ENCODE measurements around the gene EPC2.
A peak's percentile ranks its signal among the peaks of the same experiment; 100 is the strongest.
"Not testable (repeated sequence)": the region's sequence is repeated elsewhere in the genome, so short reads cannot be mapped to it uniquely, and the experiment has no call there.

The EPC2 gene

DNA sequence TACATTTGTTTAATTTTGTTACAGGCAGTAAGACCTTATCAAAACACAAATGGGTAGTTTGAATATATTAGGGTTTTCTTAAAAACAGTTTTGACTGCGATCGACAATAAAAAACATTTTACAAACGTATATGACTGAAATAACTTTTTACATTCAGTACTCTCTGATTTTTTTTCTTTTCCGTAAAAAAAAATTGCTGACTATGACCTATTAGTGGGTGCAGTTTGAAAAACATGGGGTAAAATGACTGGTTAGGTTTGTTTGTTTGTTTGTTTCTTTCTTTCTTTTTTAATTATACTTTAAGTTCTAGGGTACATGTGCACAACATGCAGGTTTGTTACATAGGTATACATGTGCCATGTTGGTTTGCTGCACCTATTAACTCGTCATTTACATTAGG, 36.9 kb downstream of the EPC2 start:
- Mint-ChIP-seq H3K27ac (no peak overlapping the region), H3K9me3 (no peaks in the 10 kb centered on the region), H3K27me3 (no peaks in the 10 kb centered on the region), H3K4me3 (no peak overlapping the region), H3K36me3 (peaks cover 4% of the 10 kb centered on the region), H3K4me1 (peaks cover 81% of the 10 kb centered on the region)

DNA sequence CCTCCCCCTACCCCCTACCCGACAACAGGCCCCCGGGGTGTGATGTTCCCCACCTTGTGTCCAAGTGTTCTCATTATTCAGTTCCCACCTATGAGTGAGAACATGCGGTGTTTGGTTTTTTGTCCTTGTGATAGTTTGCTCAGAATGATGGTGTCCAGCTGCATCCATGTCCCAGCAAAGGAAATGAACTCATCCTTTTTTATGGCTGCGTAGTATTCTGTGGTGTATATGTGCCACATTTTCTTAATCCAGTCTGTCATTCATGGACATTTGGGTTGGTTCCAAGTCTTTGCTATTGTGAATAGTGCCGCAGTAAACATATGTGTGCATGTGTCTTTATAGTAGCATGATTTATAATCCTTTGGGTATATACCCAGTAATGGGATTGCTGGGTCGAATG, 37.3 kb downstream of the EPC2 start:
- H3K27me3 Mint-ChIP-seq, H3K27ac Mint-ChIP-seq, H3K9me3 Mint-ChIP-seq, H3K36me3 Mint-ChIP-seq, H3K4me3 Mint-ChIP-seq: not testable (repeated sequence)
- H3K4me1 Mint-ChIP-seq = peaks cover 81% of the 10 kb centered on the region

- Mint-ChIP-seq H3K4me1 (peaks cover 86% of the 10 kb centered on the region), H3K36me3 (peaks cover 8% of the 10 kb centered on the region), H3K4me3 (no peak overlapping the region), H3K27ac (peak overlapping the region; percentile 3), H3K9me3 (no peaks in the 10 kb centered on the region), H3K27me3 (no peaks in the 10 kb centered on the region)
Observed at GRCh38 chr2:148684507-148684906, 40.0 kb downstream of the EPC2 start.

DNA sequence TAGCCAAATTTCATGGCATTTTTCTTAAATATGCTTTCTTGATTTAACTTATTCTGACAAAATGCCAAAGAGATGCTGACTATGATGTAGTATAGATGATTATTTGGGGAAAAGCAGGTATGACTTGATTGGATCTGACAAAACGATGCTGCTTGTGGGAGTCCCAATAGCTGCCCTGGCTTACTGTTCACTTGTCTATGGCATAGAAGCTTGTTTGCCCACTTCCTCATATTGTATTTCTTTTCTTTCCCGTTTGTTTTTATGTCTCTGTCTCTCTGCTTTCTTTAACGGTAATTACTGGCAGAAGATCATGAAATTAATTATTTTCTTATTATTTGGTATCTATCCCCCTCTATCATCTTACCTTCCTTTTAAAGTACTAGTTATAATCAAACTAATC, 43.0 kb downstream of the EPC2 start:
- no peak overlapping the region for H3K4me3 Mint-ChIP-seq
- no peaks in the 10 kb centered on the region for H3K27me3 Mint-ChIP-seq
- H3K4me1 Mint-ChIP-seq = peaks cover 84% of the 10 kb centered on the region
- no peak overlapping the region for H3K27ac Mint-ChIP-seq
- H3K9me3 Mint-ChIP-seq = no peaks in the 10 kb centered on the region
- peaks cover 20% of the 10 kb centered on the region for H3K36me3 Mint-ChIP-seq

DNA sequence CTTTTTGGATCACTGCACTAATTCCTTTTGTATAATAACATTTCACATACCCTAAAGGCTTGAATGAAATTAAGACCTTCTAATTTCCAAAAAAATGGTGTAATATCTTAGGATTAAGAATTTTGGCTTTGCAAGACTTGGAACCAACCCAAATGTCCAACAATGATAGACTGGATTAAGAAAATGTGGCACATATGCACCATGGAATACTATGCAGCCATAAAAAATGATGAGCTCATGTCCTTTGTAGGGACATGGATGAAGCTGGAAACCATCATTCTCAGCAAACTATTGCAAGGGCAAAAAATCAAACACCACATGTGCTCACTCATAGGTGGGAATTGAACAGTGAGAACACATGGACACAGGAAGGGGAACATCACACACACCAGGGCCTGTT, 43.5 kb downstream of the EPC2 start:
- H3K27ac Mint-ChIP-seq, H3K27me3 Mint-ChIP-seq, H3K9me3 Mint-ChIP-seq, H3K4me3 Mint-ChIP-seq: not testable (repeated sequence)
- H3K4me1 Mint-ChIP-seq = peaks cover 79% of the 10 kb centered on the region
- H3K36me3 Mint-ChIP-seq = peaks cover 20% of the 10 kb centered on the region

GRCh38 chr2:148696985-148697384, 52.4 kb downstream of the EPC2 start:
- H3K36me3 Mint-ChIP-seq = peaks cover 57% of the 10 kb centered on the region
- H3K4me3 Mint-ChIP-seq = no peak overlapping the region
- H3K4me1 Mint-ChIP-seq = peaks cover 38% of the 10 kb centered on the region
- peaks cover 13% of the 10 kb centered on the region for H3K9me3 Mint-ChIP-seq
- H3K27ac Mint-ChIP-seq = peak overlapping the region; percentile 15
- H3K27me3 Mint-ChIP-seq = no peaks in the 10 kb centered on the region

DNA sequence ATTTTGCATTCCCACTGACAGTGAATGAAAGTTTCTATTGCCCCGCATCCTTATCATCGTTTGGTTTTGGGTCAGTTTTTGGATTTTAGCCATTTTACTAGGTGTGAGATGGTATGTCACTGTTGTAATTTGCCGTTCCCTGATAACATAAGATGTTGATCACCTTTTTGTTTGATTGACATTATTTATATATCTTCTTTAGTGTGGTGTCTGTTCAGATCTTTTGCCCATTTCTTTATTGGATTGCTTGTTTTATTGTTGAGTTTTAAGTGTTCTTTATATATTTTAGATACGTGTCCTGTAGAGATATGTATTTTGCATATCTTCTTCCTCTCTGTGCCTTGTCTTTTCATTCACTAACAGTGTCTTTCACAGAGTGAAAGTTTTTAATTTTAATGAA, 55.3 kb downstream of the EPC2 start:
- Mint-ChIP-seq H3K4me3 (no peak overlapping the region), H3K4me1 (peaks cover 54% of the 10 kb centered on the region), H3K27ac (no peak overlapping the region), H3K9me3 (peaks cover 13% of the 10 kb centered on the region), H3K36me3 (peaks cover 70% of the 10 kb centered on the region), H3K27me3 (no peaks in the 10 kb centered on the region)

- Mint-ChIP-seq H3K27ac (no peak overlapping the region), H3K4me3 (no peak overlapping the region)
Observed at GRCh38 chr2:148701039-148701438, 56.5 kb downstream of the EPC2 start.

GRCh38 chr2:148701877-148702276, 57.3 kb downstream of the EPC2 start:
- Mint-ChIP-seq H3K27ac (peak overlapping the region; percentile 35), H3K4me1 (peaks cover 50% of the 10 kb centered on the region), H3K27me3 (no peaks in the 10 kb centered on the region), H3K4me3 (no peak overlapping the region), H3K36me3 (peaks cover 64% of the 10 kb centered on the region), H3K9me3 (peaks cover 13% of the 10 kb centered on the region)

More at GRCh38 chr2:148701039-148701438, 56.5 kb downstream of the EPC2 start:
- H3K36me3 Mint-ChIP-seq = peaks cover 63% of the 10 kb centered on the region
- no peaks in the 10 kb centered on the region for H3K27me3 Mint-ChIP-seq
- H3K4me1 Mint-ChIP-seq = peaks cover 48% of the 10 kb centered on the region
- peaks cover 13% of the 10 kb centered on the region for H3K9me3 Mint-ChIP-seq

DNA sequence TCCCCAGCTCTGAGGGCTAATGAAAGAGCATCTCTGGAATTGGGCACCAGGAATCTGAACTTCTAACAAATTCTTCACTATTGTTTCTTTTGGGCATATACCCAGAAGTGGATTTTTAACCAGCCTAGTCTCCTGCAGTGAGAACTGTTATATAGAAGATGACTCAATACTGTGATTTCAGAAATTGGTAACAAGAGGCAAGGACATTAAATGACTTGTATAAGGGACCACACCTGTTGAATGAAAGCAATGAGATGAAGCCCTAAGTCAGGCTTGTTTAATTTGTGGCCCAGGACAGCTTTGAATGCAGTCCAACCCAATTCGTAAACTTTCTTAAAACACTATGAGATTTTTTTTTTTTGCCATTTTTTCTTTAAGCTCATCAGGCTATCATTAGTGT, 57.9 kb downstream of the EPC2 start:
- Mint-ChIP-seq H3K4me1 (peaks cover 51% of the 10 kb centered on the region), H3K4me3 (no peak overlapping the region), H3K27ac (no peak overlapping the region), H3K27me3 (no peaks in the 10 kb centered on the region), H3K36me3 (peaks cover 62% of the 10 kb centered on the region), H3K9me3 (peaks cover 13% of the 10 kb centered on the region)

- Mint-ChIP-seq H3K36me3 (peaks cover 68% of the 10 kb centered on the region), H3K4me1 (peaks cover 66% of the 10 kb centered on the region), H3K9me3 (peaks cover 13% of the 10 kb centered on the region), H3K27ac (no peak overlapping the region), H3K4me3 (no peak overlapping the region), H3K27me3 (no peaks in the 10 kb centered on the region)
Observed at GRCh38 chr2:148704247-148704646, 59.7 kb downstream of the EPC2 start.

GRCh38 chr2:148716378-148716920, 71.9 kb downstream of the EPC2 start:
- Mint-ChIP-seq H3K27me3 (no peaks in the 10 kb centered on the region), H3K9me3 (no peaks in the 10 kb centered on the region), H3K4me1 (peaks cover 95% of the 10 kb centered on the region), H3K4me3 (peak overlapping the region; percentile 1), H3K36me3 (peaks cover 29% of the 10 kb centered on the region), H3K27ac (peak overlapping the region; percentile 6)

- Mint-ChIP-seq H3K36me3 (peaks cover 27% of the 10 kb centered on the region), H3K27me3 (no peaks in the 10 kb centered on the region), H3K4me3 (no peak overlapping the region), H3K9me3 (no peaks in the 10 kb centered on the region), H3K27ac (peak overlapping the region; percentile 15), H3K4me1 (peaks cover 96% of the 10 kb centered on the region)
Observed at GRCh38 chr2:148718039-148718438, 73.5 kb downstream of the EPC2 start.

GRCh38 chr2:148719195-148719749, 74.7 kb downstream of the EPC2 start:
- Mint-ChIP-seq H3K9me3 (no peaks in the 10 kb centered on the region), H3K4me3 (no peak overlapping the region), H3K36me3 (peaks cover 25% of the 10 kb centered on the region), H3K27ac (peak overlapping the region; percentile 19), H3K27me3 (no peaks in the 10 kb centered on the region), H3K4me1 (peaks cover 94% of the 10 kb centered on the region)

- no peaks in the 10 kb centered on the region for H3K27me3 Mint-ChIP-seq
- H3K36me3 Mint-ChIP-seq = peaks cover 24% of the 10 kb centered on the region
- no peaks in the 10 kb centered on the region for H3K9me3 Mint-ChIP-seq
- no peak overlapping the region for H3K4me3 Mint-ChIP-seq
- H3K4me1 Mint-ChIP-seq = peaks cover 95% of the 10 kb centered on the region
- H3K27ac Mint-ChIP-seq = no peak overlapping the region
Observed at GRCh38 chr2:148719941-148720436, 75.4 kb downstream of the EPC2 start.

GRCh38 chr2:148720501-148721001, 76.0 kb downstream of the EPC2 start:
- peaks cover 95% of the 10 kb centered on the region for H3K4me1 Mint-ChIP-seq
- no peaks in the 10 kb centered on the region for H3K27me3 Mint-ChIP-seq
- H3K27ac Mint-ChIP-seq = peak overlapping the region; percentile 30
- H3K36me3 Mint-ChIP-seq = peaks cover 23% of the 10 kb centered on the region
- no peaks in the 10 kb centered on the region for H3K9me3 Mint-ChIP-seq
- H3K4me3 Mint-ChIP-seq = no peak overlapping the region

Data from activated naive CD4-positive, alpha-beta T cell treated with anti-CD3 and anti-CD28 coated beads, Interleukin-2, amount 50 U/mL, for 24 hours (primary cell).